Stimulated activated CD4-positive, alpha-beta T cell treated with anti-CD3 and anti-CD28 coated beads, Interleukin-2, amount 100 ng/mL, for 24 hours (primary cell): Measurements from ENCODE around the gene AOX1.
A peak's percentile ranks its signal among the peaks of the same experiment; 100 is the strongest.
"Not testable (repeated sequence)": the region's sequence is repeated elsewhere in the genome, so short reads cannot be mapped to it uniquely, and the experiment has no call there.

Experiments used
- DNase-seq, 2 donors: peaks; one replicate each; pipeline ENCODE4 v3.0.0-alpha.2; 2020

The AOX1 gene

GRCh38 chr2:200670313-200670712 lies 84.5 kb downstream of the AOX1 start:
- no peak for DNase-seq

DNA sequence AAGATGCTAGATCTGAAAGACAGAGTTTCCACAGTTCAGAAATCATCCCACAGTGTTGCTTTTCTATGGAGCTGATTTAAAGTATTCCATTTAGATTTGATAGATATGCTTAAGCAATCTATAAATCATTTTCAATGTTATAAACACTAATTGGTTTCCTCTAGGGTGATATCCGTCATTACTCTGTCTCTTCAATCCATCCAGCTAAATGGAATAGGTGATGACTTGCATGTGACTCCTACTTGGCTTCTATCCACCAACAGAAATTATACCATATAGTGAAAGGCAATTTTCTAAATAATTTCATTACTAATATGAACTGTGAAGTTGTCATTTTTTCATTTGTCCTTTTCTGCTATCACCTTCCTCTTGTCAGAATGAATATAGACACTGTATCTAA lies 84.9 kb downstream of the AOX1 start:
- no peak for DNase-seq

GRCh38 chr2:200673191-200673590 lies 87.4 kb downstream of the AOX1 start:
- DNase-seq: no peak

- DNase-seq: no peak
Observed at GRCh38 chr2:200674837-200675236, 89.0 kb downstream of the AOX1 start.

- no peak for DNase-seq
Observed at GRCh38 chr2:200677171-200677570, 91.4 kb downstream of the AOX1 start.

DNA sequence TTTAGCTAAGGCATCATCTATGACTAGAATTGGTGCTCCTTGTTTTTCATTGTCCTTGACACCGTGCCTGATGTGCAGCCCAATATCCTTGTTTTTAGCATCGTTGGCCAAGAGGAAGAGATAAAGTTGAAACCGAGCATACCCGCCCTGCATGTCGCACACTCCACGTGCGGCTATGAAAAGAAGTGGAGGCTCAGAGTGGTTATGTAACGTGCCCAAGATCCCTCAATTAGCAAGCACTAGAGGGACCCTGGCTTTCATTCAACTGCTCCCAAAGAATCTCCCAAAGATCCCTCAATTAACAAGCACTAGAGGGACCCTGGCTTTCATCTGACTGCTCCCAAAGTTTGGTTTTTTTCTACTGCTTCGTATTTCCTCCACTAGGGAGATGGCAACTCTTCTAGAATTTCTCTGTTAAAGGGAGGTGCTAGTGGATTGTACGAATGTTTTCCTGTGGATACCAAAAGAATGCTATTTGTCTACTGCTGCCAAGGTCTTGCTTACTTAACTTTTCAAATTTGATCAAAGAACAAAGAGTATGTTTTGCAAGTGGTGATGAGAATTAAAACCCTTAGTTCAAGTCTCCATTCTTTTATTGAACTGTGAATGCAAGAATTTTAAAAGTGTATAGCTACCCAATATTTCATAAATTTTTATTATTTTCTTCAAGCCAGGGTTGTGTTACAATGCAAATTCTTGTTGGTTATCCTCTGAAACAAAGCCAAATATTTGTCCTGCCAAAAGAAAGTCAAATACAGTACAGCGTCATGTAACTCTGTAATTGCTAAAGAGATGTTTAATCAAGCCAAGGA lies 92.1 kb downstream of the AOX1 start:
- DNase-seq: no peak

DNA sequence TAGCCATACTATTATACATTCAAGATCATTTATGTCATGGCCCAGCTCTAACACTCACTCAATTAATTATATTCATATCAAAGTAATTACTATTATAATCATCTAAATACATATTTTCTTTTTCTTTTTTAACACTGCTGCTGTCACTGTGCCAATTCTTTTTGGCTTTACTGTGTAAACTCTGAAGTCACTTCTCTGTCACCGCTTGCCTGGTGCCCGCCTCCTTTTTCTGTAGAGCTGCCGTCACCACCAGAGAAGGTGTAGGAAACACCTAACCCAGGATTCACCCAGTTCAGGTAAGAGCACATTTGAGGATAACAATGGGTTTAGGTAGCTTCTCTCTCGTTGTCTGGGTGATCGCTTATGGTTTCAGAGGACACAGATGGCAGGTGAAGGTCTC lies 93.3 kb downstream of the AOX1 start:
- no peak for DNase-seq

DNA sequence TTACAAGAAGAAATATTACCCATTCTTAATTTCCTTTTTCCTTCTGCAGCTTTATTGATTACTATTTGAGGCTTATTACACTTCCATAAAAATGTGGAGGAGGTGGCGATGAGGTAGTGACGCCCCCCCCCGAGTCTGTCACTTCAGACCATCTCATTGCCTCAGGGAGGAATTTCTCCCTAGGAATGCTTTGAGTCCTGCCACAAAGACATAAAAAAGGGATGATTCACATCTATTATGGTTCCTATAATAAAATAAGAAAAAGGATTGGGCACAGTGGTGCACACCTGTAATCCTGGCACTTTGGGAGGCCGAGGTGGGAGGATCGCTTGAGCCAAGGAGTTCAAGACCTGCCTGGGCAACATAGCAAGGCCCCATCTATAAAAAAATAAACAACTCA lies 93.7 kb downstream of the AOX1 start:
- no peak for DNase-seq

DNA sequence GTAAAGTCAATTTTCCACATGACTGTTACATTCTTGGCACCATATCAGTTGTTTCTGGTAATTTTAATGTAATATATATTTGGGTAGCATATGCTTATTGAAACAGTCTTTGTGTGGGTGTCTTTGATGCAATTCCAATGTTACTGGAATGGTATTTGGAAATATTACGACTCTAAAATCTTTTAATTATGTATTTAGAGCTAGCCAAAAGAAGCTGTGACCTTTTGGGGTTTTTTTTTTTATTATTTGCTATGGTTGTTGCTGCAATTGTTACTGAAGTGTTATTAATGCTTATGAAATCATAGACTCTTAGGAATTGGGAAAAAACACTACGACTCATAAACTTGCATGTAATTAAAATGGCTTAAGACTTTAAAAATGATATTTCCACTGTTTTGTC lies 95.9 kb downstream of the AOX1 start:
- no peak for DNase-seq

GRCh38 chr2:200682407-200682806 lies 96.6 kb downstream of the AOX1 start:
- DNase-seq: not testable (repeated sequence)

DNA sequence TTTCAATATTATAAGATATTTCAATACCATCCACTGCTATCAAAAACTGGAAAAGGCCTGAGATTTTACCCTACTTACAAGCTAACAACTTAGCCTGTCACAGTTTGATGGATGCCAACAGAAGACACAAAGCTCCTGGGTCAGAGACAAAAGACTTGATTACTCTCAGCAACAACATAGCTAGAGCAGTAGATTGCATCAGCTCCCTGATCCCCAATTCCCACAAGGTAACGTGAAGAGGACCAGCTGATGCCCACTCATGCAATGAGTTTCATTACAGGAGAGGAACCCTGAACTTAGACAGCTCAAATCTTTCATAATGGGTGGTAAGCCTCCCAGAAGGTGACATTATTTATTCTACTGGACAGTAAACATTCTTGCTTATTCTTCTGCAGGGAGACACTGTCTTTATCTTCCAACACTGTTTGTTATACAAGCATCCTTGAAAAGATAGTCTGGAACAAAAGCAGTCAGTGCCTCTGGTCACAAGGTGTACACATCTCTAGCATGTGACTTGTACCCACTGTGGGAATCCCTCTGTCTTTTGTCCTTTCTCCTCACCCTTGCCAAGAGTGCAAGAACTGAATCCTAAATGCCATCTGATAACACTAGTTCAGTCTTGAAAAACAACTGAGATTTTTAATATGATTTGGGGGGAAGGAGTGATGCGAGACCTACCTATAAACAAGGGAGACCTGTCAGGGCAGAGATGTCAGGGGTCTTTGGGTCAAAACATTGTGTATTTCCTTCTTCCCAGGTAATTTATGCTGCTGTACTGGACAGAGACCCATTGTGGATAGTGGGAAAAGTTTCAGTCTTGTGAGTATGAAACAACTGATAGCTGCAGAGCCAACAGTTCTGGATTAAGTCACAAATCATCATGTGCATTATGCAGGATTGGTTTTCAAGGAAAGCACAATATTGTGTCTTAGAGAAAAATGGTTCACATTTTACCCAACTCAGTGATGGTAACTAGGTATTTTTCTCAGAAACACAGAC lies 102.4 kb downstream of the AOX1 start:
- no peak for DNase-seq

DNA sequence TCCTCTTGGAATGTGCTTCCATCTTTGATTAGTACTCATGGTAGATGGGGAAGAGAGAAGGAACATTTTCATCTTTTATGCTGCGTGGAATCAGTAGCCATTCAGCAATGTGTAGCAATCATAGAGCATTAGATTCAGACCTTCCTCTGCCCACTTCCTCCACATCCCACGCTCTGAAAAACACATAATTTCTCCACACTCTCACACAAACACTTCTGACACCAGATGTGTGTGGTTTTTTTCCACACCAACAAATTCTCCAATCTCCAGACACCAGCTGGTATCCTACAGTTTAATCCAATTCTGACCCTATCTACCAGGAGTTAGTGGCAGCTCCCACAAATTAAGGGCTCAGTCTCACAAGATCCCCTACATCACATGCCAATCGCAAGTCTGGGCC lies 103.3 kb downstream of the AOX1 start:
- DNase-seq: no peak

DNA sequence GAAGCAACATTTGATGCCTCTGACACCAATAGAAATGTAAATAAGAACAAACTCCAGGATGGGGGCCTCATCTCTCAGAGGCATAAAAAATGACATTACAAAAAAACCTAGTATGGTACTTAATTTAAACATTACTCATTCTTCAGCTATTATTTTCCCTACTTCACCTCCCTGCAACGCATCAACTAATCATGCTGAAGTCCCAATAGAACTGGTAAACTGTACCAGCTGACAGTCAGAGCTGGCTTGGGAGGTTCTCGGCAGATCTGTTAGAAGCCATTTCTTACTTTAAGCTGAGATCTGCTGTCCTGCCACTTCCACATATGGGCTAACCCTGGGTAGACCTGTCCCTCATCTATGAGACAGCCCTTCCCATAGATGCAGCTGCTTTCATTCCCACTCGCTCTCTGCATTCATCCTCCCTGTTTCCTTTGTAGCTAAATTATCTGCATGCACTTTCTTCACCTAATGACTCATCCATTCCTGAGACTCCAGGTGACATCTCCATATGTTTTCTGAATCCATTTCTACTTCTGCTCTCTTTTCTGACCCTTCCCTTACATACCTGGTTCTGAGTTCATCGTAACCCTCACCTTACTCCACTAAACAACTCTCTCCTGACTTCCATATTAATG lies 108.1 kb downstream of the AOX1 start:
- DNase-seq: no peak

GRCh38 chr2:200695191-200695590 lies 109.4 kb downstream of the AOX1 start:
- no peak for DNase-seq

DNA sequence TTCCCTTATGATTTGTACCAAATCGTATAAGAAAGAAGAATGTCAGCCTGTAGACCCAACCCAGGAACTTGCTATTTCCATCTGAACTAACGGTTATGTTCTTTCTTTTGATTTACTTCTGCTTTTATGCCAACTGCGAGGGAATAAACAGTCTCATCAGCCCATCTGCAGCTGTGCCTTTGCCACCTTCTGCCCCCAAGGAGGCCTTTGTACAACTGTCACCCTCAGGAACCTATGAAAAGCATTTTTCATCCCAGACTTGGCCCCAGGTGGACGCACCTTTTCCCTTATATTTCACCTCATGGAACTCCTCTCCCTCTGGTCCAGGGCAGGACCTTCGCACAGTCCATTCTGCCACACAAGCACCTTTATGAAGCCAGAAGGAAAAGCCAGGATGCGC lies 109.8 kb downstream of the AOX1 start:
- DNase-seq: no peak

DNA sequence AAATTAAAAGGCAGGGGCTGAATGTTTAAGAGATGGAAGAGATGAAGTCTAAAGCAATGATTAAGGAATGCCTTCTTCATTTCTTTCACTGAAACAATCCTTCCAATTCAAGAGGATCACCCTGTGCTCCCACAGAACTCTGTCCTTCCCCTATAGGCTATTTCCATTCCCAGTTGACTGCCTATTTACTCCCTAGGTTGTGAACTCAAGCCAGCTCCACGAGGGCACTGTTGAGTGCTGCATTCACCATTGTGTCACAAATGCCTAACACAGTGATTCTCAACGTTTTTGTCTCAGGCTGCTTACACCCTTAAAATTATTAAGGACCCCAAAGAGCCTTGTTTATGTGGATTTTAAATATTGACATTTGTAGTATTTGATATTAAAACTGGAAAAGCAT lies 112.4 kb downstream of the AOX1 start:
- no peak for DNase-seq

- no peak for DNase-seq
Observed at GRCh38 chr2:200699310-200699709, 113.5 kb downstream of the AOX1 start.

DNA sequence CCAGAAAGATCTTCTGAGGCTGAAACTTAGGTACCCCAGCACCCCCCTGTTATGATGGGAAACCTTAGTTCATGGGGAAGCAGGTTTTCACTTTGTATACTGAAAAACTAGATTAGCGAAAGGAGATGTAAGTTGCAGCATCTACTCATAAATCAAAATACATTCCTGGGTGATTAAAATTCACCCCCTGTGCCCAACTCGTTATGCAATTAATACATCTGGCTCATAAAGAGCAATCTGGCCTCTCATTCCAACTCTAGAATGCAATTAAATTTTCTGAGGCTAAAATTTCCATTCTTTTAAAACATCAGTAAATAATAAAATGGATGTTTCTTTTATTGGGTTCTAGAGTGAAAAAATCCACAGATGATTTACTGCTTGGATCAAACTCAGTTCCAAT lies 115.0 kb downstream of the AOX1 start:
- no peak for DNase-seq

DNA sequence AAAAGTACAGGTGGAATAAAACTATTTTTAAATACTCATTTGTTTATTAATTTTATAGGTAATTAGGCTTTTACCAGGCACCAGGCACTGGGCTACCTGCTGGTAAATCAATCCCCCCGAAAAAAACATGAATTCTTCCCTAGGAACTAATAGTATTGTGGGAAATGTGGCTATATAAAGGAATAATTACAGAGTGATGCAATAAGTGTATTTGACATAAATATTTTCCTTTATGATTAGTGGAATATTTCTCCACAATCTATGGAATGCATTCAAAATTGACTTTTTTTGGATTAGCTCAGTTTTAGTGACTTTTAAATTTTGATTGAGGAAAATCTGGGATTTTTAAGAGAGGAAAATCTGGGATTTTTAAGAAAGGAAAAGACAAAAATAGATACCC lies 116.2 kb downstream of the AOX1 start:
- no peak for DNase-seq

- DNase-seq: peak; percentile 68 to 74
Observed at GRCh38 chr2:200702646-200703118, 116.9 kb downstream of the AOX1 start.

GRCh38 chr2:200703127-200703925 lies 117.5 kb downstream of the AOX1 start:
- DNase-seq: peak in 1 of 2 donors; percentile 13

DNA sequence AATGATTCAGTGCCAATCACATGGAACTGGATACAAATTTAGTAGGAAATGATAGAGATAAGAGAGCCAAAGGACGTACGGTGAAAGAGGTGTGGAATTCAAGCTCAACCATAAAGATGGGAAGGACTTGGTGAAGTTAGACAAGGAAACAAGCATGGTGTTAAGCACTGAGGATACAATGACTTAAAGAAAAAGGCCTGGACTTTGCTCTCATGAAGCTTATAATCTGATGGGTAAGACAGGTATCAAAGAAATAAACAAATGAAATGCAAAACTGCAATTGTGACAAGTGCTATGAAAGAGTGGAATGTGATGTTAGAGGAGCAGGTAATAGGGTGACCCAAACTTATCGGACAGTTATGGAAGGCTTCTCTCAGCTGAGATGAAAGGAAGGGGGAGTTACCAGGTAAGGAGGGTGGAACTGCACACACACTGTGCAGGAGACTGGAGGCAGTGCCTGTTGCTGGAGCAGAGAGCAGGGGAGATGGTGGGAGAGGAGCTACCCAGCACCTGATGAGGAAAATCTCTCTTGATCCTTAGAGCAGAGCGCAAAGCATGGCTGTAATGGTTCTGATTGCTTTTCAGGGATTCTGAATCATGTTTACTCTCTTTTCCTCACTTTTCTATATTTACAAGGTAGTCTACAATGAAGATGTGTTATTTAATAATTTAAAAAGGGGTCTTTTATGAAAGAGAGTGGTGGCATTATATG lies 118.3 kb downstream of the AOX1 start:
- DNase-seq: no peak
